Measurements from ENCODE around the gene TNS4.

DNA sequence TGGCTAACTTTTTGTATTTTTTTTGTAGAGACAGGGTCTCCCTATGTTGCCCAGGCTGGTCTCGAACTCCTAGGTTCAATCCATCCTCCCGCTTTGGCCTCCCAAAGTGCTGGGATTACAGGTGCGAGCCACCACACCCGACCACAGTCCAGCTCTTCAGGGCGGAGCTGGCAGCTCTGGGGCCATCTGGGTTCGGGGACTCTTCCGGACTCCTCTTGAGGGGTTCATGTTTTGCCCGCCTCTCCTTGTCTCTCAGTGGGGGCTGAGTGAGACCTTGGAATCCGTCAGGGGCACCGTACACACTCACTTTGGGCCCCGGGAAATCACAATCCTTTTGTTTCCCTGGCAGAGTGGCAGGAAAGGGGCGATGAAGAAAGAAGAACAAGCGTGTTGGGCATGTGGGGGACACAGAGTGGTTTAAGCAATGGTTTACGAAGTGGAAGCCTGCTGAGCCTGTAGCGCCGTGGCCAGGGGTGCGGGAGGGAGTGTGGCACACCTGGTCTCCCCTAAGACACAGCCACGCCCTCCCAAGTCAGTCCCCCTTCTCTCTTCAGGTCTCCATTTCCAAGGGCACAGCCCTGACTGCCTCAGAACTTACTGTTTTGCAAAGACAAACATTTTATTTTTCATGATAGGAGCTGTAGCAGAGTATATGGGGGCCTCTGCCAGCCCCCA is 26.1 kb downstream of the TNS4 start:
- TF ChIP-seq ARNT (IDR thresholded peaks at IDR 0.05) (no peak), FOXA1 (IDR thresholded peaks at IDR 0.05) (no peak), SUZ12 (IDR thresholded peaks at IDR 0.05) (no peak), ELF4 (IDR thresholded peaks at IDR 0.05) (no peak), BHLHE40 (IDR thresholded peaks at IDR 0.05; ENCODE audit: borderline replicate concordance) (no peak), SP1 (IDR thresholded peaks at IDR 0.05) (no peak), TARDBP (IDR thresholded peaks at IDR 0.05) (no peak), FOXM1 (IDR thresholded peaks at IDR 0.05; ENCODE audit: borderline replicate concordance) (no peak), L3MBTL2 (conservative IDR thresholded peaks at IDR 0.05) (no peak), ZNF384 (IDR thresholded peaks at IDR 0.05) (no peak), NFRKB (IDR thresholded peaks at IDR 0.05) (no peak), CTBP1 (IDR thresholded peaks at IDR 0.05; ENCODE audit: borderline replicate concordance) (no peak), HDGF (IDR thresholded peaks at IDR 0.05; ENCODE audit: borderline replicate concordance) (no peak)
- TF ChIP-seq, protein P1, sequence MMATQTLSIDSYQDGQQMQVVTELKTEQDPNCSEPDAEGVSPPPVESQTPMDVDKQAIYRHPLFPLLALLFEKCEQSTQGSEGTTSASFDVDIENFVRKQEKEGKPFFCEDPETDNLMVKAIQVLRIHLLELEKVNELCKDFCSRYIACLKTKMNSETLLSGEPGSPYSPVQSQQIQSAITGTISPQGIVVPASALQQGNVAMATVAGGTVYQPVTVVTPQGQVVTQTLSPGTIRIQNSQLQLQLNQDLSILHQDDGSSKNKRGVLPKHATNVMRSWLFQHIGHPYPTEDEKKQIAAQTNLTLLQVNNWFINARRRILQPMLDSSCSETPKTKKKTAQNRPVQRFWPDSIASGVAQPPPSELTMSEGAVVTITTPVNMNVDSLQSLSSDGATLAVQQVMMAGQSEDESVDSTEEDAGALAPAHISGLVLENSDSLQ (IDR thresholded peaks at IDR 0.05), result no peak
